ENCODE data around the gene C16orf96.

C16orf96 gene

GRCh38 chr16:4576008-4576407, 19.9 kb downstream of the C16orf96 start:
- POLR2A ChIA-PET, result no interaction called here
- TF ChIP-seq CTCF (IDR thresholded peaks at IDR 0.05; ENCODE audit: control extremely low read depth, extremely low read depth, low read depth, missing control alignments), result no peak
- CTCF ChIA-PET, result interaction anchor here (1.7 to 2.0 kb wide), 2 partner anchors 9 to 27 kb away, joined by 4 to 10 read pairs; no protein-coding TSS in a partner anchor
- DNase-seq (ENCODE audit: extremely low spot score), result no peak

- no peak for DNase-seq (ENCODE audit: extremely low spot score)
- POLR2A ChIA-PET, result no interaction called here
- no peak for TF ChIP-seq CTCF (IDR thresholded peaks at IDR 0.05; ENCODE audit: control extremely low read depth, extremely low read depth, low read depth, missing control alignments)
- CTCF ChIA-PET, result interaction anchor here (1.2 to 1.5 kb wide), 2 partner anchors 34 to 74 kb away, joined by 3 read pairs; no protein-coding TSS in a partner anchor
Observed at GRCh38 chr16:4578961-4579530, 22.9 kb downstream of the C16orf96 start.

- ChIA-PET POLR2A (no interaction called here), CTCF (no interaction called here)
- TF ChIP-seq CTCF (IDR thresholded peaks at IDR 0.05; ENCODE audit: control extremely low read depth, extremely low read depth, low read depth, missing control alignments), result no peak
- no peak for DNase-seq (ENCODE audit: extremely low spot score)
Observed at GRCh38 chr16:4580250-4580649, 24.1 kb downstream of the C16orf96 start.

GRCh38 chr16:4583906-4584305, 27.8 kb downstream of the C16orf96 start:
- TF ChIP-seq CTCF (IDR thresholded peaks at IDR 0.05; ENCODE audit: control extremely low read depth, extremely low read depth, low read depth, missing control alignments), result no peak
- ChIA-PET POLR2A (no interaction called here), CTCF (interaction anchor here (2.2 to 4.4 kb wide), 2 partner anchors 9 to 76 kb away, joined by 10 to 39 read pairs; no protein-coding TSS in a partner anchor)
- no peak for DNase-seq (ENCODE audit: extremely low spot score)

GRCh38 chr16:4586291-4586690, 30.2 kb downstream of the C16orf96 start:
- TF ChIP-seq CTCF (IDR thresholded peaks at IDR 0.05; ENCODE audit: control extremely low read depth, extremely low read depth, low read depth, missing control alignments), result no peak
- ChIA-PET POLR2A (no interaction called here), CTCF (interaction anchor here (0.8 to 4.4 kb wide), 26 partner anchors 9 to 332 kb away, joined by 3 to 39 read pairs (median 6); partner anchors contain the start of gene C16orf96)
- no peak for DNase-seq (ENCODE audit: extremely low spot score)

- POLR2A ChIA-PET, result interaction anchor here (0.5 kb wide), 1 partner anchor 47 kb away, joined by 4 read pairs; no protein-coding TSS in a partner anchor
- TF ChIP-seq CTCF (IDR thresholded peaks at IDR 0.05; ENCODE audit: control extremely low read depth, extremely low read depth, low read depth, missing control alignments), result no peak
- CTCF ChIA-PET, result interaction anchor here (1.3 to 2.3 kb wide), 3 partner anchors 82 to 112 kb away, joined by 4 to 8 read pairs (median 5); partner anchors contain the start of gene HMOX2
- DNase-seq (ENCODE audit: extremely low spot score), result no peak
Observed at GRCh38 chr16:4588386-4588785, 32.2 kb downstream of the C16orf96 start.

All from GM10248 (cell line).